K562 (cell line): ENCODE measurements around the gene ERP27.

ENCODE experiments used
- IFI16 ChIP-seq: fragments of 250-450 bp; sonication (Bioruptor Pico); IDR thresholded peaks from 2 replicates; pipeline ENCODE4 v2.1.2; 2022; ENCODE audit warnings: mild to moderate bottlenecking, inconsistent platforms
- NR2C2 ChIP-seq, 2 experiments: fragments of 200-800 bp in 1 of 2; sonication (Bioruptor generic) in 1 of 2; sonication (generic) in 1 of 2; formaldehyde crosslinking in 1 of 2; IDR thresholded peaks; 2 replicates each; pipeline versions ENCODE4 v1.6.1 to v1.8.0; 2016 to 2022; ENCODE audit warnings: mild to moderate bottlenecking in 1 of 2, missing compliant biosample characterization in 1 of 2, missing genetic modification characterization in 1 of 2, missing genetic modification reagents in 1 of 2
- TF ChIP-seq, protein P1 (sequence below): fragments of 250-450 bp; sonication (Bioruptor Pico); IDR thresholded peaks from 2 replicates; pipeline ENCODE4 v1.4.0; 2020; ENCODE audit warnings: borderline replicate concordance
- TF ChIP-seq, protein P2 (sequence below): sonication (generic); formaldehyde crosslinking; IDR thresholded peaks from 2 replicates; pipeline ENCODE4 v1.4.0; 2020; ENCODE audit warnings: mild to moderate bottlenecking, missing genetic modification reagents

DNA sequence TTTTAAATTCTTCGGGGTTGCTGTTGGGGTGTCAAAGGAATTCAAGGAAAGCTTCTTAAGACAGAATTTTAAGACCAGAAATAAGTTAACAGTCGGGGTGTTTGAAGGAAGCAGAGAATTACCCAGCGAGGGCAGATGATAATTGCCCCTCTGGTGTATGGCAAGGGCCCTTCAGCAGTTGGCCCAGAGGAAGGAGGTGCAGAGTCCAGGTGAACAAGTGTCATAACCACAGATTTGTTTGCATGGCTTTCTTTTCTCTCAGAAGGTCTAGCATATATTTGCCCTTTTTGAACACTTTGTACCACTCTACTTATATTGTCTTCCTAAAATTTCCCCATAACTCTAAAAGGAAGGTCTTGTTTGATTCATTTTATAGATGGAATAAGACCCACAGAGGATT is 36.3 kb upstream of the ERP27 start:
- TF ChIP-seq NR2C2 (CRISPR knock-in tag; IDR thresholded peaks at IDR 0.05) (no peak), NR2C2 (tag; IDR thresholded peaks at IDR 0.05) (no peak), IFI16 (CRISPR knock-in tag) (no peak)
- TF ChIP-seq, protein P1, sequence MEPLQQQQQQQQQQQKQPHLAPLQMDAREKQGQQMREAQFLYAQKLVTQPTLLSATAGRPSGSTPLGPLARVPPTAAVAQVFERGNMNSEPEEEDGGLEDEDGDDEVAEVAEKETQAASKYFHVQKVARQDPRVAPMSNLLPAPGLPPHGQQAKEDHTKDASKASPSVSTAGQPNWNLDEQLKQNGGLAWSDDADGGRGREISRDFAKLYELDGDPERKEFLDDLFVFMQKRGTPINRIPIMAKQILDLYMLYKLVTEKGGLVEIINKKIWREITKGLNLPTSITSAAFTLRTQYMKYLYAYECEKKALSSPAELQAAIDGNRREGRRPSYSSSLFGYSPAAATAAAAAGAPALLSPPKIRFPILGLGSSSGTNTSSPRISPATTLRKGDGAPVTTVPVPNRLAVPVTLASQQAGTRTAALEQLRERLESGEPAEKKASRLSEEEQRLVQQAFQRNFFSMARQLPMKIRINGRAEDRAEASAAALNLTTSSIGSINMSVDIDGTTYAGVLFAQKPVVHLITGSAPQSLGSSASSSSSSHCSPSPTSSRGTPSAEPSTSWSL (CRISPR knock-in tag), result no peak
- TF ChIP-seq, protein P2, sequence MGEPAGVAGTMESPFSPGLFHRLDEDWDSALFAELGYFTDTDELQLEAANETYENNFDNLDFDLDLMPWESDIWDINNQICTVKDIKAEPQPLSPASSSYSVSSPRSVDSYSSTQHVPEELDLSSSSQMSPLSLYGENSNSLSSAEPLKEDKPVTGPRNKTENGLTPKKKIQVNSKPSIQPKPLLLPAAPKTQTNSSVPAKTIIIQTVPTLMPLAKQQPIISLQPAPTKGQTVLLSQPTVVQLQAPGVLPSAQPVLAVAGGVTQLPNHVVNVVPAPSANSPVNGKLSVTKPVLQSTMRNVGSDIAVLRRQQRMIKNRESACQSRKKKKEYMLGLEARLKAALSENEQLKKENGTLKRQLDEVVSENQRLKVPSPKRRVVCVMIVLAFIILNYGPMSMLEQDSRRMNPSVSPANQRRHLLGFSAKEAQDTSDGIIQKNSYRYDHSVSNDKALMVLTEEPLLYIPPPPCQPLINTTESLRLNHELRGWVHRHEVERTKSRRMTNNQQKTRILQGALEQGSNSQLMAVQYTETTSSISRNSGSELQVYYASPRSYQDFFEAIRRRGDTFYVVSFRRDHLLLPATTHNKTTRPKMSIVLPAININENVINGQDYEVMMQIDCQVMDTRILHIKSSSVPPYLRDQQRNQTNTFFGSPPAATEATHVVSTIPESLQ (CRISPR knock-in tag), result no peak
